ENCODE data around the gene ANO8.

ANO8 gene

GRCh38 chr19:17328517-17329365 is 5.9 kb downstream of the ANO8 start:
- no peak for DNase-seq (ENCODE audit: low read depth in 1 of 2, low spot score in 1 of 2)

GRCh38 chr19:17327654-17328516 is 6.8 kb downstream of the ANO8 start:
- DNase-seq (ENCODE audit: low read depth in 1 of 2, low spot score in 1 of 2), result no peak

- no peak for DNase-seq (ENCODE audit: low read depth in 1 of 2, low spot score in 1 of 2)
Observed at GRCh38 chr19:17327068-17327653, 7.5 kb downstream of the ANO8 start.

DNA sequence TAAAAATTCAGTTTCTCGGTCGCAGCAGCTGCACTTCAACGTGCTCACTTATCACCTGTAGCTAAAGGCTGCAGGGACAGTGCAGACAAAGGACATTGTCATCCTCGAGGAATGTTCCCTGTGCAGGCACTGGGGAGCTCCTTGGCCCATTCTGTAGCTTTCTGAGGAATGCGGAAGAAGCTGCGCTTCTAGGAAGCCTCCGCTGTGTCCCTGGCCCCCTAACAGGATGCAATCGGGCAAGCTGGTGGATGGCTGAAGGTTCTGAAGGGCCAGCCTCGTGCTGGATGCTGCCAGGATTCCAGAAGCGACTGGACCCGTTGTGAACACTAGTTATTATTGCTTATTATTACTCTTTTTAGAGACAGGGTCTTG is 8.1 kb downstream of the ANO8 start:
- DNase-seq (ENCODE audit: low read depth in 1 of 2, low spot score in 1 of 2), result no peak

DNA sequence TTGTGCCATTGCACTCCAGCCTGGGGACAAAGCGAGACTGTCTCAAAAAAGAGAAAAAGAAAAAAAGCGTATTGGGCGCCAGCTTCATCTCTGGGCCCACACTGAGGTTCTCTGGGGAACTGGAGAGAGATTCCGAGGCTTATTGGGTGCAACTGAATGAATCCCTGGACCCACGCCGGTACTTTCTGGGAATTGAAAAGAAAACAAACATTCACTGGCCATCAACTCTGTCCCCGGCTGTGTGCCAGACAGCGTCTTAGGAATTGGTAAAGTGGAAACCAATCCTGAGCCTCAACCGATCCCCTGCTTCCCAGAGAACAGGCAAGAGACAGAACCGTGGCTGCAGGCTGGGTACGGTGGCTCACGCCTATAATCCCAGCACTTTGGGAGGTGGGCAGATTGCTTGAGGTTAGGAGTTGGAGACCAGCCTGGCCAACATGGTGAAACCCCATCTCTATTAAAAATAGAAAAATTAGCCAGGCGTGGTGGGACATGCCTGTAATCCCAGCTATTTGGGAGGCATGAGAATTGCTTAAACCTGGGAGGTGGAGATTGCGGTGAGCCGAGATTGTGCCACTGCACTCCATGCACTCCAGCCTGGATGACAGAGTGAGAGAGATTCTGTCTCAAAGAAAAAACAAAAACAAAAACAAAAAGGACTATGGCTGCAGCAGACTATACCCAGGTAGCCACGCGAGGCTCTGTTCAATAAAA is 8.6 kb downstream of the ANO8 start:
- no peak for DNase-seq (ENCODE audit: low read depth in 1 of 2, low spot score in 1 of 2)

DNA sequence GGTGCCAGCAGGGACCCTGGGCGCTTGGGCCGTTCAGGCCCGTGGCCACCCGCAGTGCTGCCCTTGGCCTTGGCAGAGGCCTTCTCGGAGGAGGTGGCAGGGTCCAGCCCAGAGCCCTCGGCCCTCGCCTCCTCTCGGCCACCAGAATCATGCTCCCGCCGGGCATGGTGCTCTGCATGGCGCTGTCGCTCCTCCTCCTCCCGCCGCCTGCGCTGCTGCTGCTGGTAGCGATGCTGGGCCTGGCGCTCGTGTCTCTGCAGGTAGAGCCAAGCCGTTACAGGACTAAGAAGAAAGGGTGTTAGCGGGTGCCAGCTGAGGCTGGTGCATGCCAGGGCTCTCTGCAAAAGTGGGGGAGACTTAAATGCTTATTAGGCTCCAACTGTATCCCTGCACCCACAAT is 9.5 kb downstream of the ANO8 start:
- no peak for DNase-seq (ENCODE audit: low read depth in 1 of 2, low spot score in 1 of 2)

GRCh38 chr19:17324357-17325114 is 10.1 kb downstream of the ANO8 start:
- no peak for DNase-seq (ENCODE audit: low read depth in 1 of 2, low spot score in 1 of 2)

GRCh38 chr19:17323964-17324332 is 10.7 kb downstream of the ANO8 start:
- DNase-seq (ENCODE audit: low read depth in 1 of 2, low spot score in 1 of 2), result no peak

- DNase-seq (ENCODE audit: low read depth in 1 of 2, low spot score in 1 of 2), result no peak
Observed at GRCh38 chr19:17323300-17323963, 11.2 kb downstream of the ANO8 start.

DNA sequence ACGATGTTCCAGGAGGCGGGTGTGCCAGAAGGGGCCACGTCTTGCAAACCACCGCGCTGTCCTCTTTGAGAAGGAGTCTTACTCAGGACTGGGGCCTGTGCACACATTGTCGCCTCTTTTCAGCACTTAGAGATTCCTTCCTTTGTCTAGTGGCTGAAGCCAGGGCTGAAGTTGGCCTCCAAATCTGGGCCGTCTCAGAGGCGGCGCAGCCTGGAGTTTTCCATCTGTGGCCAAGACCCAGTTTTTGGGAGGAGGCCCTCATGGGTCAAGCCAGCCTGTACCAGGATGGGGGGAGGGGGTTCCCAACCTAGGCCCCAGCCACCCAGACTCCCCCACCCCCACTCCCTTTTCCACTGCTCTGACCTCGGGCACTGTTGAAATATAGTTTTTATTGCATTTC is 11.8 kb downstream of the ANO8 start:
- DNase-seq (ENCODE audit: low read depth in 1 of 2, low spot score in 1 of 2), result no peak

- DNase-seq (ENCODE audit: low read depth in 1 of 2, low spot score in 1 of 2), result no peak
Observed at GRCh38 chr19:17321655-17322489, 12.8 kb downstream of the ANO8 start.

GRCh38 chr19:17320435-17320834 is 14.2 kb downstream of the ANO8 start:
- DNase-seq (ENCODE audit: low read depth in 1 of 2, low spot score in 1 of 2), result no peak

DNA sequence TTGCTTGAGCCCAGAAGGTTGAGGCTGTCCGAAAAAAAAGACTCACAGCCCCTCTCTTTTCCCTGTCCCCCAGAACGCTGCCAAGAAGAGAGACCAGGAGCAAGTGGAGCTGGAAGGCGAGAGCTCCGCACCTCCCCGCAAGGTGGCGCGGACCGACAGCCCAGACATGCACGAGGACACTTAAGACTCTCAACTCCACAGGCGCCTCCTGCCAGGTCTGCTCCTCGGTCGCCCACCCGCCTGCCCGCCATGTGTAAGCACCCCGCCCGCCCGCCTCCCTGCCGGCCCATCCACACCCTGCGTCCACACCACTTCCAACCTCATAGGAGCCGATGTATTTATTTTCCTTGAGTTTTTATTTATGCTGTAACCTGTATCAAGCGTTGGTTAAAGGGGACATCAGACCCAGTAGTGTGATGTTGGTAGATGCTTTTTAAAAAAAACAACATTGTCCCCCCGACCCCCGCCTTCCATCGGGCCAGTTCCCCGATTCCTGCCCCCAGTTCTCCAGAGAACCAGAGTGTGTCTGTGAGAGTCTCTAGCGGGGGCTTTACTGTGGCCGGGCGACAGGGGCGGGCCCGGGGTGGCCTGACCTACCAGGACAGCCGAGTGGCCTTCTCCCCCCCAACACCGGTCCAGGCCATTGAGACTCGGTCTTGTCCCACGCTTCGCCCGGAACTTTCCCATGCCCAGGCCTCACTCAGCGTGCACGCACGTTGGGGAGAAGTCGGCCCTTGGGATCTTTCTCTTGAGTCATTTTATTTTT is 15.0 kb downstream of the ANO8 start:
- DNase-seq (ENCODE audit: low read depth in 1 of 2, low spot score in 1 of 2), result no peak

GRCh38 chr19:17318966-17319365 is 15.7 kb downstream of the ANO8 start:
- DNase-seq (ENCODE audit: low read depth in 1 of 2, low spot score in 1 of 2), result no peak

GRCh38 chr19:17314007-17314593 is 20.6 kb downstream of the ANO8 start:
- no peak for DNase-seq (ENCODE audit: low read depth in 1 of 2, low spot score in 1 of 2)

GRCh38 chr19:17312189-17313113 is 22.2 kb downstream of the ANO8 start:
- DNase-seq (ENCODE audit: low read depth in 1 of 2, low spot score in 1 of 2), result no peak

Data from activated CD4-positive, alpha-beta T cell treated with anti-CD3 and anti-CD28 coated beads, Interleukin-2, amount 50 U/mL, for 24 hours (primary cell).